Mammary epithelial cell (primary cell): ENCODE results near the gene CSNK2A3.

Experiments
- CTCF ChIP-seq, 2 donors: IDR thresholded peaks in 1 of 2; conservative IDR thresholded peaks in 1 of 2; 2 replicates each; pipeline ENCODE4 v1.5.1; 2011 to 2012; ENCODE audit warnings: inconsistent platforms in 2 of 2, low read length in 2 of 2, mild to moderate bottlenecking in 2 of 2, control low read depth in 1 of 2, low read depth in 1 of 2; ENCODE audit not compliant: insufficient read depth in 1 of 2; ENCODE audit errors: extremely low read depth in 1 of 2
- EZH2 ChIP-seq: IDR thresholded peaks from 2 replicates; pipeline ENCODE4 v1.6.1; 2012; ENCODE audit warnings: low read length, inconsistent platforms, borderline replicate concordance

DNA sequence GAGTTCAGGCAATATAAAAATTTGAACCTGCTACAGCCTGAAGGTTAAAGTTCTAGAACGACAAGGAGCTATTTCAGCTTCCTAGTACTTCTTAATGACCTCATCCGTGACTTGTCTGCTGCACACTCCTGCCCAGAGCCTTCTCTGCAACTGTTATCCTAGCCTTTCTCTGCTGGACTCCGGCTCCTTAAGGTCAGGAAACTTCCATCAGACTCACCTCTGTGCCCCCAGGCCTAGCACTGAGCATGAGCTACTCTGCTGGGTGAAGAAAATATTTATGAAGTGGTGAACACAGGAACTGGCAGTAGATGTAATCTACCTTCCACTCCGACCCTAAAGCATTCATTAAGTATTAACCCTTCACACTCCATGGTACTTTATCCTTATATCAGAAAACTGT is 18.4 kb downstream of the CSNK2A3 start:
- no peak for TF ChIP-seq CTCF (conservative IDR thresholded peaks at IDR 0.05 in 1 of 2, IDR thresholded peaks at IDR 0.05 in 1 of 2; ENCODE audit: extremely low read depth in 1 of 2, insufficient read depth in 1 of 2, low read depth in 1 of 2, low read length in 2 of 2)
- TF ChIP-seq EZH2, result no peak
